Inferior parietal cortex (tissue), 1 donor: ENCODE results near the gene MCF2L.

Source experiments
- DNase-seq: peaks from one replicate; pipeline ENCODE4 v3.0.0-alpha.2; 2016; ENCODE audit errors: extremely low spot score

MCF2L gene

DNA sequence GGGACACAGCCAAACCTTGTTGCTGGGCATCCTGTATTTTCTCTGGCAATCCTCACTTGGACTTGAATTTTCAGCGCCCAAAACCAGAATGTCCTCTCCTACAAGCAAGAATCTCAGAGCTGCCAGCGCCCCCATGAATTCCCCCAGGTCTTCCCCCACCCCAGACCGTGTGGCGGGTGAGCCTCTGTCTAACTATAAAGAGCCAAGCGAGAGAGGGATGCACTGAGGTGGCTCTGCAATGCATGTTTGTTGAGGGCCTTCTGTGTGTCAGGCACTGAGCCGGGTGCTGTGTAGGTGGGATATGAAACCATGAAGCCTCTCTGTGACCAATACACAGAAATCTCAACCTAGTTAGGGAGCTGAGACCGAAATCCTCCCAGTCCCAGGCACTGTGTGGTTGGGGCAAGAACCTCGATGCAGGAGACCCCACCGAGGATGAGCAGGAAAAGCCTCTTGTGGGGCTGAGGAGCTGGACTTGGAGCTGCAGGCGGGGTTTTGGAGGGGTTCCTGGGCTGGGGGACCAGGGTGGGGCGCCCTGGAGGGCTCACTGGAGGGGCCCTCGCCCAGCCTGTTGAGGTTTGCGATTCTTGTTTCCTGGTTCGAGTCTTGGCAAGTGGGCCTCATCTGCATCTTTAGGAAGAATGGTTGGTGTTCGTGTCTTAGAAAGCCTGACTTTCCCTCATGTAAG, 177.0 kb downstream of the MCF2L start:
- no peak for DNase-seq

DNA sequence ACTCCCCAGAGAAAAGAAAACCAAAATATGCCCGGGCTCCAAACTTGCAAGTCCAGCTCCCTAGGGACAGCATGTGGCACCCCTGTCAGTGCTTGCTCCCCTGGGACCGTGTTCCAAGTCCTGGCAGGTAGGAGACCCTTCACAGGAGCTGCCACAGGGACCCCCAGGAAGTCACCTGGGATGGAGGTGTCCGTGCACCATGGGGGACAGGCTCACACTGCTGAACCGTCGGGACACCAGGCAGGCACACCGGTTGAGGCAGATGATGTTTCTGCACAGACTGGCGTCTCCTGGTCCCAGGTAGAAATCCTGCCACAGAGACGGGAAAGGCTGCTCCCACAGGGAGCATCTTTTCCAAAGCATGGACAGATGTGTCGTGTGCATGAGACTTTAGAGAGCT, 177.7 kb downstream of the MCF2L start:
- DNase-seq = no peak

DNA sequence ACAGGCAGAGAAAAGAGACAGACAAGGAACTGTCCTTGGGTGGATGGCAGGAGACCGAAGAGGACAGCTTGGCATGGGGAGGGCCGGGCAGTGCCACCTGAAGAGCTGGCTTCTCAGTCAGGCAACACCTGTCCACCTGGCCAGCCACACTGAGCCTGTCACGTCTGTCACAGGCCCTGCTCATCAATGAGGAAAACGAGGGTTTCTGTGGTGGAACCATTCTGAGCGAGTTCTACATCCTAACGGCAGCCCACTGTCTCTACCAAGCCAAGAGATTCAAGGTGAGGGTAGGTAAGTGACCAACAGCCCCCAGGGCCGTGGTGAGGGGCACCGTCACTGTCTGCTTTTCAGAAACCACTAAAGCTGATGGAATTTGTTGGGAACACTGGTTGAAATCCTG, 178.2 kb downstream of the MCF2L start:
- DNase-seq = no peak

DNA sequence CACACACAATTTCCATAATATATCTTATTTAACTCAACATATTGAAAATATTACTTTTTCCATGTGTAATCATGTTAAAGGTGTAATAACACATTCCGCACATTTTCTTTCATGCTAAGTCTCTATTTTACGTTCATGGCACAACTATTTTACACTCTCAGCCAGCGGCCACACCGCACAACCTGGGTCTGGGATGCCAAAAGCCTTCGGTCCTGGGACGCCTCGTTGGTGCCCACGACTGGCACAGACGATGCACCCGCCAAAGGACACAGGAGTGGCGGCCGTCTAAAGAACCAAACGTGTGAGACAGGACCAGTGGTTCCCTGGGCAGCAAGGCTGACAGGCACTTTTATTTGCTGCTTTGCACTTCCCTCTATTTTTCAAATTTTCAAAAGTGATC, 179.4 kb downstream of the MCF2L start:
- no peak for DNase-seq

DNA sequence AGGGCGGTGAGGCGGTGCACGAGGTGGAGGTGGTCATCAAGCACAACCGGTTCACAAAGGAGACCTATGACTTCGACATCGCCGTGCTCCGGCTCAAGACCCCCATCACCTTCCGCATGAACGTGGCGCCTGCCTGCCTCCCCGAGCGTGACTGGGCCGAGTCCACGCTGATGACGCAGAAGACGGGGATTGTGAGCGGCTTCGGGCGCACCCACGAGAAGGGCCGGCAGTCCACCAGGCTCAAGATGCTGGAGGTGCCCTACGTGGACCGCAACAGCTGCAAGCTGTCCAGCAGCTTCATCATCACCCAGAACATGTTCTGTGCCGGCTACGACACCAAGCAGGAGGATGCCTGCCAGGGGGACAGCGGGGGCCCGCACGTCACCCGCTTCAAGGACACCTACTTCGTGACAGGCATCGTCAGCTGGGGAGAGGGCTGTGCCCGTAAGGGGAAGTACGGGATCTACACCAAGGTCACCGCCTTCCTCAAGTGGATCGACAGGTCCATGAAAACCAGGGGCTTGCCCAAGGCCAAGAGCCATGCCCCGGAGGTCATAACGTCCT, 180.0 kb downstream of the MCF2L start:
- DNase-seq = no peak
